GM19397 (cell line): ENCODE results near the gene CALM1.

ENCODE experiments used
- ATAC-seq: cut with Tn5 transposase; IDR thresholded peaks from one replicate; pipeline ENCODE4 v1.9.1; 2021; ENCODE audit warnings: mild to moderate bottlenecking, moderate library complexity; ENCODE audit not compliant: unreplicated experiment

The CALM1 gene

GRCh38 chr14:90407230-90407629 is 10.4 kb downstream of the CALM1 start:
- ATAC-seq: no peak

GRCh38 chr14:90408713-90409112 is 11.9 kb downstream of the CALM1 start:
- ATAC-seq: no peak

- no peak for ATAC-seq
Measured at GRCh38 chr14:90409209-90409730, 12.4 kb downstream of the CALM1 start.

- no peak for ATAC-seq
Measured at GRCh38 chr14:90412058-90412457, 15.2 kb downstream of the CALM1 start.

- ATAC-seq: no peak
Measured at GRCh38 chr14:90416720-90417119, 19.9 kb downstream of the CALM1 start.

GRCh38 chr14:90418053-90418452 is 21.2 kb downstream of the CALM1 start:
- ATAC-seq: no peak

GRCh38 chr14:90419200-90419599 is 22.4 kb downstream of the CALM1 start:
- no peak for ATAC-seq

- no peak for ATAC-seq
Measured at GRCh38 chr14:90421001-90421631, 24.3 kb downstream of the CALM1 start.

GRCh38 chr14:90421632-90422020 is 24.8 kb downstream of the CALM1 start:
- no peak for ATAC-seq

GRCh38 chr14:90423166-90423565 is 26.3 kb downstream of the CALM1 start:
- no peak for ATAC-seq

GRCh38 chr14:90424075-90424474 is 27.2 kb downstream of the CALM1 start:
- ATAC-seq: no peak

GRCh38 chr14:90424686-90425372 is 28.0 kb downstream of the CALM1 start:
- no peak for ATAC-seq

- ATAC-seq: no peak
Measured at GRCh38 chr14:90425373-90425879, 28.6 kb downstream of the CALM1 start.

GRCh38 chr14:90426031-90426540 is 29.3 kb downstream of the CALM1 start:
- ATAC-seq: no peak

- no peak for ATAC-seq
Measured at GRCh38 chr14:90426663-90427062, 29.8 kb downstream of the CALM1 start.

GRCh38 chr14:90427848-90428426 is 31.1 kb downstream of the CALM1 start:
- ATAC-seq: no peak

GRCh38 chr14:90428676-90429075 is 31.8 kb downstream of the CALM1 start:
- ATAC-seq: no peak

- no peak for ATAC-seq
Measured at GRCh38 chr14:90429236-90429635, 32.4 kb downstream of the CALM1 start.

GRCh38 chr14:90429754-90430153 is 32.9 kb downstream of the CALM1 start:
- ATAC-seq: no peak

GRCh38 chr14:90434370-90435020 is 37.7 kb downstream of the CALM1 start:
- ATAC-seq: no peak

- no peak for ATAC-seq
Measured at GRCh38 chr14:90438841-90439240, 42.0 kb downstream of the CALM1 start.
